ENCODE data around the gene RNF10.

The RNF10 gene

GRCh38 chr12:120490833-120491512 is 43.2 kb upstream of the RNF10 start:
- no peak overlapping the region for H3K4me3 ChIP-seq (ENCODE audit: low read depth, low read length)
- DNase-seq (ENCODE audit: low read depth) = no peak
- in situ Hi-C loops (cut with HindIII; ENCODE audit: low sequenced_read_pairs) = loop anchor here (10.0 kb wide), 1 partner anchor 266 kb away; no protein-coding TSS in a partner anchor
- TF ChIP-seq CTCF (IDR thresholded peaks at IDR 0.05; ENCODE audit: low read depth, low read length, missing control alignments) = no peak

GRCh38 chr12:120495186-120495730 is 38.9 kb upstream of the RNF10 start:
- no peak for TF ChIP-seq CTCF (IDR thresholded peaks at IDR 0.05; ENCODE audit: low read depth, low read length, missing control alignments)
- in situ Hi-C loops (cut with HindIII; ENCODE audit: low sequenced_read_pairs) = loop anchor here (10.0 kb wide), 1 partner anchor 270 kb away; no protein-coding TSS in a partner anchor
- peak overlapping the region; percentile 96 for H3K4me3 ChIP-seq (ENCODE audit: low read depth, low read length)
- no peak for DNase-seq (ENCODE audit: low read depth)

GRCh38 chr12:120495731-120496412 is 38.3 kb upstream of the RNF10 start, which contains the start of gene DYNLL1:
DYNLL1 (plus strand) TSS chr12:120496113; CDS start chr12:120496422, 309 bp downstream.
- no peak for TF ChIP-seq CTCF (IDR thresholded peaks at IDR 0.05; ENCODE audit: low read depth, low read length, missing control alignments)
- H3K4me3 ChIP-seq (ENCODE audit: low read depth, low read length) = peak within 1 kb of the TSS; percentile 96
- in situ Hi-C loops (cut with HindIII; ENCODE audit: low sequenced_read_pairs) = loop anchor here (10.0 kb wide), 1 partner anchor 271 kb away; no protein-coding TSS in a partner anchor
- peak; percentile 92 for DNase-seq (ENCODE audit: low read depth)

GRCh38 chr12:120496413-120497340 is 37.5 kb upstream of the RNF10 start:
- in situ Hi-C loops (cut with HindIII; ENCODE audit: low sequenced_read_pairs) = loop anchor here (10.0 kb wide), 1 partner anchor 272 kb away; no protein-coding TSS in a partner anchor
- no peak for DNase-seq (ENCODE audit: low read depth)

GRCh38 chr12:120497524-120498150 is 36.5 kb upstream of the RNF10 start:
- H3K4me3 ChIP-seq (ENCODE audit: low read depth, low read length) = peak overlapping the region; percentile 96
- no peak for TF ChIP-seq CTCF (IDR thresholded peaks at IDR 0.05; ENCODE audit: low read depth, low read length, missing control alignments)
- in situ Hi-C loops (cut with HindIII; ENCODE audit: low sequenced_read_pairs) = loop anchor here (10.0 kb wide), 1 partner anchor 273 kb away; no protein-coding TSS in a partner anchor
- DNase-seq (ENCODE audit: low read depth) = no peak

More at GRCh38 chr12:120496413-120497340, 37.5 kb upstream of the RNF10 start:
- peak overlapping the region; percentile 96 for H3K4me3 ChIP-seq (ENCODE audit: low read depth, low read length)
- TF ChIP-seq CTCF (IDR thresholded peaks at IDR 0.05; ENCODE audit: low read depth, low read length, missing control alignments) = no peak

Data from astrocyte of the cerebellum (primary cell).